Uterus (tissue), 2 donors: ENCODE data around the gene DUSP18.

Experiments used
- CTCF ChIP-seq, 4 experiments: fragments of 200-600 bp in 2 of 4; fragments of 450-650 bp in 2 of 4; sonication (generic) in 2 of 4; IDR thresholded peaks; one replicate each; pipeline ENCODE4 v1.5.1; 2016 to 2019; ENCODE audit warnings: antibody characterized with exemption in 4 of 4, mild to moderate bottlenecking in 2 of 4, moderate library complexity in 1 of 4
- POLR2A ChIP-seq, 2 donors: fragments of 450-650 bp; IDR thresholded peaks; one replicate each; pipeline ENCODE4 v1.6.1; 2016; ENCODE audit warnings: antibody characterized with exemption in 2 of 2, mild to moderate bottlenecking in 1 of 2, moderate library complexity in 1 of 2

GRCh38 chr22:30691204-30691603 is 23.5 kb upstream of the DUSP18 start:
- TF ChIP-seq CTCF (IDR thresholded peaks at IDR 0.05), result no peak
- TF ChIP-seq POLR2A (IDR thresholded peaks at IDR 0.05), result no peak
